GM19238 (cell line): Measurements from ENCODE around the gene TRIM34.
"Not testable (repeated sequence)": the region's sequence is repeated elsewhere in the genome, so short reads cannot be mapped to it uniquely, and the experiment has no call there.

Experiments
- DNase-seq: peaks from one replicate; pipeline ENCODE4 v3.0.0; 2011; ENCODE audit warnings: low spot score; ENCODE audit not compliant: insufficient read length

TRIM34 gene, protein sequence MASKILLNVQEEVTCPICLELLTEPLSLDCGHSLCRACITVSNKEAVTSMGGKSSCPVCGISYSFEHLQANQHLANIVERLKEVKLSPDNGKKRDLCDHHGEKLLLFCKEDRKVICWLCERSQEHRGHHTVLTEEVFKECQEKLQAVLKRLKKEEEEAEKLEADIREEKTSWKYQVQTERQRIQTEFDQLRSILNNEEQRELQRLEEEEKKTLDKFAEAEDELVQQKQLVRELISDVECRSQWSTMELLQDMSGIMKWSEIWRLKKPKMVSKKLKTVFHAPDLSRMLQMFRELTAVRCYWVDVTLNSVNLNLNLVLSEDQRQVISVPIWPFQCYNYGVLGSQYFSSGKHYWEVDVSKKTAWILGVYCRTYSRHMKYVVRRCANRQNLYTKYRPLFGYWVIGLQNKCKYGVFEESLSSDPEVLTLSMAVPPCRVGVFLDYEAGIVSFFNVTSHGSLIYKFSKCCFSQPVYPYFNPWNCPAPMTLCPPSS

GRCh38 chr11:5624489-5625279 lies at the start of gene TRIM34:
TRIM34 (plus strand) TSS chr11:5625001; CDS start chr11:5632332, 7,331 bp downstream.
- peak; percentile 79 for DNase-seq

- DNase-seq, result no peak
Observed at GRCh38 chr11:5575152-5575551, 49.6 kb upstream of the TRIM34 start.

DNA sequence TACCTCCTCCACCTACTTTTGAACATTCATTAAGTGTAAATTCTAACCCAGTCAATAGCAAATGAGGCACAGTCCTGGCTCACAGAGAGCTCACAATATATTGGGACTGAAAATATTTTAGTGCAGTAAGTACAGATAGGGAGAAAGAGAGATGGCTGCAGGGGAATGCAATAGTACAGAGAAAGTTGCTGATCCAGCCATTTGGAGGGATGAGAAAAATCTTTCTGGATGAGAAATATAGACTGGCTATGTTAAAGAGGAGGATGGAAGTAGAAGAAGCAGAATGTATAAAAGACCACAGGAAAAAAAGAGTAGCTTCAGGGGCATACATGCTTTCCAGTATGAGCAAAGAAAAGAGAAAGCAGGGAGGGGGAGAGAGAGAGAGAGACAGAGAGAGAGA lies 47.7 kb upstream of the TRIM34 start:
- DNase-seq, result no peak

- no peak for DNase-seq
Observed at GRCh38 chr11:5580577-5580976, 44.2 kb upstream of the TRIM34 start, which contains the start of gene OR52B6. OR52B6 (plus strand) TSS chr11:5580877; CDS start chr11:5580877, 0 bp downstream.

GRCh38 chr11:5581014-5581413 lies 43.8 kb upstream of the TRIM34 start:
- no peak for DNase-seq

GRCh38 chr11:5584458-5584857 lies 40.3 kb upstream of the TRIM34 start:
- DNase-seq, result not testable (repeated sequence)

GRCh38 chr11:5589906-5590305 lies 34.9 kb upstream of the TRIM34 start:
- DNase-seq, result not testable (repeated sequence)

DNA sequence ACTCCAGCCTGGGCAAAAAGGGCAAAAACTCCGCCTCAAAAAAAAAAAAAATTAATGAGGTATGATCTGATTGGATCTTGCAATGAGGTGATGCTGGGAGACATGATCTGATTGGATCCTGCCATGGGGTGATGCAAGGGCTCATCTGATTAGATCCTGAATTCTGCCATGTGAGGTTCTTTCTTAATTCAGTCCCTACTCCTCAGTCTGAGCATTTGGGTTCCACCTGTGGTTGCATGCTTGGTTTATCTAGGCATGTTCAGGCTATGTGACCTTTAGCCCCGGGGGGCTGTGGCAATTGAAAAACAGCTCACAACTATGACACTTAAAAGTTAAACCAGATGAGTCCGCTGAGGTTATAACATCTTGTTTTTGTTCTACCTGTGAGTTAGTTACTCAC lies 33.2 kb upstream of the TRIM34 start:
- no peak for DNase-seq

DNA sequence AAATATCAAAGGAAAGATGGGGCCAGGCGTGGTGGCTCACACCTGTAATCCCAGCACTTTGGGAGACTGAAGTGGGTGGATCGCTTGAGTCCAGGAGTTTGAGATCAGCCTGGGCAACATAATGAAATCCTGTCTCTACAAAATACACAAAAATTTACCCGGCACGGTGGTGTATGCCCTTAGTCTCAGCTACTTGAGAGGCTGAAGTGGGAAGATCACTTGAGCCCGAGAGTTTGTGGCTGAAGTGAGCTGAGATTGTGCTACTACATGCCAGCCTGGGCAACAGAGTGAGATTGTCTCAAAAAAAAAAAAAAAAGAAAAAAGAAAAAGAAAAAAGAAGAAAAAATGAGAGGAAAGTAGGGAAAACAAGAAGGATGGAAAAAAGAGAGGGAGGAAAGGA lies 32.2 kb upstream of the TRIM34 start:
- DNase-seq, result no peak

DNA sequence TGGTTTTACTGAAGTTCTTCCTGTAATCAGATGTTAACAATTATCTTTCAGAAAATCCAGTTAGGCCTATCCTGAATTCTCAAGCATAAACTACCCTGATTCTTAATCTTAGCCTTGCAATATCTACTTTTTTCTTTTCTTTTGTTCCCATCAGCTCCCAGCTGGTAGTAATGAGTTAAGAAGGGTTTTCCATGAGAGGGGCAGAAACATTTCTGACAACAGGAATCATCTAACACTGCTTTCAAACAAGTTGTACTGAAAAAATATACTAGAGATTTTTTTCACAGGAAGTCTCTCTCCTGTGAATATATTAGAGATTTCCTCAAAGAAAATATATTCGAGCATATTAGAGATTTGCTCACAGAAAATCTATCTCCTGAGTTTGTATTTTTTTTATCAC lies 31.7 kb upstream of the TRIM34 start:
- no peak for DNase-seq

DNA sequence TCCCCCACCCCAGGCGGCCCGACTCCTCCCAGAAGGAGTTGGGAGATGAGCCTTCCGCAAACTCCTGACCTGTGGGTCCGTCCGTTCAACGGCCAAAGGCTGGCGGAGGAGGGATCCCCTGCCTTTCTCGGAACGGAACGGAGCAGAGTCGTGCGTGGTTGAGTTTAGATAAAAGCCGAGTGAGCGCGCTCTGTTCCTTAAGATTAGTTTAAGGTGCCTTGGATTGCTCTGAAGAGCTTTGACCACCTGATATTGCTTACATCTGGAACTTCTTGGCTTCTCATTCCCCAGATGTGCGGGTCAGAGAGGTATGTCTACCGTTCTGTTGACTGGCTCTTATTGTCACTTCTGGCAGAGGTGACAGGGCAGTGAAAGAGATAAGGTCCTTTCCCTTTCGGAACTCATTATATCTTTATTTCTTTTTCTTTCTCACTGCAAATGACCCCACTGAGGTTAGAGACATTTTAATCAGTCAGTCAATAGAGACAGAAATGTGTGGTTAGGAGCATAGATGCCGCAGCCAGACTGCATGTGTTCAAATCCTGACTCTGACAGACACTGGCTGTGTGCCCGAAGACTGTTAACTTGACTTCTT lies 28.1 kb upstream of the TRIM34 start, which contains the start of gene TRIM6:
Gene TRIM6 (plus strand): TSS at position 31 of the 595 bp plus-strand sequence. CDS start 261 bp downstream, at position 292.
- DNase-seq, result peak; percentile 16

GRCh38 chr11:5597953-5598352 lies 26.8 kb upstream of the TRIM34 start:
- DNase-seq, result no peak

- peak; percentile 26 for DNase-seq
Observed at GRCh38 chr11:5600374-5600851, 24.4 kb upstream of the TRIM34 start.

- not testable (repeated sequence) for DNase-seq
Observed at GRCh38 chr11:5602791-5603190, 22.0 kb upstream of the TRIM34 start.

- DNase-seq, result no peak
Observed at GRCh38 chr11:5603326-5603725, 21.5 kb upstream of the TRIM34 start.

DNA sequence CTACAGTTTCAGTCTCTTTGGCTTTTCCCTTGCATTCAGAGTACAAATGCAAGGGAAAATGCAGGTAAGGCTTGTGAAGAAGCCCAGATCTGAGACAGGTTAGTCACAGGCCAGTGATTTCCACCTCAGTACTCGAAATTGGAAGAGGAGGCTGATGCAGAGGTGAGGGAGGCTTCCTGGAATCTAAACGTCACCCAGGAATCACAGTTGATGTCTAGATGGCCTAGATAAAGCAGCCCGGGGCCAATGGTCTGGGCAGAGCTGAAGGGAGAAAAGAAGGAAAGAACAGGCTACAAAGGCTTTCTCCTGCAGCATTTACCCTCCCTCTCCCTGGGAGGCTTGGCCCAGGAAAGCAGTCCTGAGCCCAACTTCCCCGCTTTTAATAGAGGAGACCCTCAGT lies 19.9 kb upstream of the TRIM34 start:
- no peak for DNase-seq

- DNase-seq, result no peak
Observed at GRCh38 chr11:5605849-5606248, 19.0 kb upstream of the TRIM34 start.

- no peak for DNase-seq
Observed at GRCh38 chr11:5608808-5609207, 16.0 kb upstream of the TRIM34 start.

GRCh38 chr11:5610446-5610845 lies 14.4 kb upstream of the TRIM34 start:
- DNase-seq, result no peak

DNA sequence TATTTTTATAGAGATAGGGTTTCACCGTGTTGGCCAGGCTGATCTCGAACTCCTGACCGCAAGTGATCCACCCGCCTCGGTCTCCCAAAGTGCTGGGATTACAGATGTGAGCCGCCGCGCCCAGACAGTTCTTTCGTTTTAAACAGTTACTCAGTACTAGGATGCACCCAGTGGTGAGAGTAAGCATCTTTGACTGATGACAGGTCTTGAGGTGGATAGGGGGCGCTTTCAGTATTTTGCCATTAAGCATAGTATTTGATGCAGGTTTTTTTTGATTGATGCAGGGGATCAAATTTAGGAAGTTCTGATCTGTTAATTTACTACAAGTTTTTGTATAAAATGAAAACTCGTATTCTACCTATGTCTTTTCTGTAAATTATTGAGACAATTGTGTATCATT lies 13.2 kb upstream of the TRIM34 start:
- DNase-seq, result no peak

- DNase-seq, result no peak
Observed at GRCh38 chr11:5618807-5619206, 6.0 kb upstream of the TRIM34 start.
